H1 (cell line): ENCODE measurements around the gene CLN3. TPM values are rescaled to one million over a fixed set of nuclear protein-coding genes. Genes with fewer than 3 reads are reported as not detected.

Source experiments
- CTCF ChIA-PET: fragments of 300-600 bp; sonication (Branson Sonifier 250); formaldehyde crosslinking; loops from one replicate; lab custom pipeline; 2021; ENCODE audit not compliant: partially characterized antibody; lab: Charles Lee
- POLR2A ChIA-PET: fragments of 300-600 bp; sonication (Branson Sonifier 250); formaldehyde crosslinking; loops from one replicate; lab custom pipeline; 2021; ENCODE audit warnings: inconsistent platforms; ENCODE audit not compliant: partially characterized antibody; lab: Charles Lee
- DNase-seq, 2 experiments: peaks; one replicate each; pipeline versions ENCODE4 v3.0.0 to v3.0.0-alpha.2; 2010 to 2022; ENCODE audit warnings: low spot score in 2 of 2, low read depth in 1 of 2, mixed read lengths in 1 of 2
- FAIRE-seq: peaks from 2 replicates; lab custom pipeline; 2011; peaks lifted over from hg19 to GRCh38; lab: Jason Lieb, UNC
- H2AFZ ChIP-seq: 2 replicates; pipeline ENCODE4 v1.8.1; 2012; ENCODE audit warnings: low read length, inconsistent platforms
- H2AK5ac ChIP-seq: 2 replicates; pipeline ENCODE4 v1.6.1; 2013; ENCODE audit warnings: low read depth, low read length
- H2BK120ac ChIP-seq: replicated peaks from 2 replicates; pipeline ENCODE3; 2013; ENCODE audit warnings: low read depth, low read length, inconsistent platforms
- H2BK12ac ChIP-seq: 2 replicates; pipeline ENCODE4 v1.6.1; 2013; ENCODE audit warnings: low read depth, low read length
- H2BK15ac ChIP-seq: 2 replicates; pipeline ENCODE4 v1.6.1; 2013; ENCODE audit warnings: low read length
- H2BK20ac ChIP-seq: 2 replicates; pipeline ENCODE4 v1.6.1; 2013; ENCODE audit warnings: low read length
- H2BK5ac ChIP-seq: 2 replicates; pipeline ENCODE4 v1.6.1; 2013; ENCODE audit warnings: low read depth, low read length
- H3K14ac ChIP-seq: 2 replicates; pipeline ENCODE4 v1.6.1; 2013; ENCODE audit warnings: inconsistent platforms; ENCODE audit not compliant: insufficient read length
- H3K18ac ChIP-seq: 2 replicates; pipeline ENCODE4 v1.6.1; 2013; ENCODE audit warnings: low read length; ENCODE audit errors: extremely low read depth
- H3K23ac ChIP-seq: 2 replicates; pipeline ENCODE4 v1.6.1; 2013; ENCODE audit warnings: inconsistent platforms; ENCODE audit not compliant: insufficient read length
- H3K23me2 ChIP-seq: 2 replicates; pipeline ENCODE4 v1.6.1; 2013; ENCODE audit warnings: low read depth, low read length
- H3K27ac ChIP-seq: 2 replicates; pipeline ENCODE4 v1.6.1; 2011; ENCODE audit warnings: low read depth, low read length, inconsistent platforms
- H3K27me3 ChIP-seq, 4 experiments: replicated peaks in 1 of 4; 1 replicate in 1 of 4; 2 replicates in 3 of 4; pipeline versions ENCODE4 v1.6.1 to v1.8.1; 2011 to 2013; ENCODE audit warnings: low read length in 3 of 4, mild to moderate bottlenecking in 3 of 4, inconsistent platforms in 2 of 4, mixed read lengths in 2 of 4, moderate library complexity in 1 of 4; ENCODE audit not compliant: control insufficient read depth in 3 of 4, insufficient read depth in 3 of 4; ENCODE audit errors: extremely low read depth in 1 of 4
- H3K36me3 ChIP-seq, 4 experiments: 2 replicates each; pipeline versions ENCODE4 v1.6.1 to v1.8.1; 2011 to 2013; ENCODE audit warnings: mild to moderate bottlenecking in 4 of 4, low read length in 3 of 4, moderate library complexity in 2 of 4, control low read depth in 1 of 4, inconsistent platforms in 1 of 4; ENCODE audit not compliant: insufficient read depth in 4 of 4, control insufficient read depth in 2 of 4
- H3K4ac ChIP-seq: replicated peaks from 2 replicates; pipeline ENCODE3; 2013; ENCODE audit warnings: low read length, low read depth, mixed read lengths, inconsistent platforms; ENCODE audit not compliant: insufficient read length
- H3K4me1 ChIP-seq, 4 experiments: replicated peaks in 1 of 4; 1 replicate in 1 of 4; 2 replicates in 3 of 4; pipeline versions ENCODE4 v1.6.1 to v1.8.1; 2011 to 2013; ENCODE audit warnings: low read length in 3 of 4, inconsistent platforms in 2 of 4, mixed read lengths in 1 of 4; ENCODE audit not compliant: insufficient read depth in 4 of 4, control insufficient read depth in 3 of 4
- H3K4me2 ChIP-seq, 2 experiments: 2 replicates each; pipeline versions ENCODE4 v1.6.1 to v1.8.1; 2011 to 2013; ENCODE audit warnings: low read depth in 2 of 2, low read length in 2 of 2, control low read depth in 1 of 2, inconsistent platforms in 1 of 2, mild to moderate bottlenecking in 1 of 2; ENCODE audit not compliant: insufficient read depth in 1 of 2
- H3K4me3 ChIP-seq, 4 experiments: fragments of 200-600, 300-600 bp in 1 of 4; sonication (generic), shearing (Covaris generic), sonication (Bioruptor Twin) in 1 of 4; 2 replicates each; pipeline versions ENCODE4 v1.5.1 to v1.8.1; 2011 to 2016; ENCODE audit warnings: low read length in 4 of 4, low read depth in 3 of 4, control low read depth in 2 of 4, inconsistent platforms in 2 of 4, mild to moderate bottlenecking in 2 of 4, mixed read lengths in 1 of 4, moderate library complexity in 1 of 4; ENCODE audit not compliant: insufficient read depth in 2 of 4; ENCODE audit errors: extremely low read depth in 1 of 4
- H3K56ac ChIP-seq: replicated peaks from 2 replicates; pipeline ENCODE3; 2013; ENCODE audit warnings: low read depth, mild to moderate bottlenecking, mixed read lengths, low read length, inconsistent platforms; ENCODE audit not compliant: insufficient read length
- H3K79me1 ChIP-seq: 2 replicates; pipeline ENCODE4 v1.6.1; 2013; ENCODE audit warnings: low read depth, low read length, control low read depth
- H3K79me2 ChIP-seq, 2 experiments: 2 replicates each; pipeline versions ENCODE4 v1.6.1 to v1.8.1; 2012 to 2013; ENCODE audit warnings: low read length in 2 of 2, mild to moderate bottlenecking in 2 of 2, inconsistent platforms in 1 of 2; ENCODE audit not compliant: insufficient read depth in 2 of 2, control insufficient read depth in 1 of 2
- H3K9ac ChIP-seq, 4 experiments: replicated peaks in 1 of 4; 1 replicate in 1 of 4; 2 replicates in 3 of 4; pipeline versions ENCODE4 v1.6.1 to v1.8.1; 2011 to 2013; ENCODE audit warnings: low read depth in 3 of 4, low read length in 3 of 4, control low read depth in 2 of 4, mild to moderate bottlenecking in 2 of 4, moderate library complexity in 2 of 4, inconsistent platforms in 1 of 4; ENCODE audit errors: extremely low read depth in 1 of 4
- H3K9me3 ChIP-seq, 2 experiments: 2 replicates each; pipeline versions ENCODE4 v1.6.1 to v1.8.1; 2012 to 2013; ENCODE audit warnings: mild to moderate bottlenecking in 2 of 2, moderate library complexity in 2 of 2, control low read depth in 1 of 2, inconsistent platforms in 1 of 2, low read depth in 1 of 2, low read length in 1 of 2, mixed read lengths in 1 of 2; ENCODE audit not compliant: insufficient read depth in 2 of 2
- H4K20me1 ChIP-seq, 2 experiments: replicated peaks in 1 of 2; 2 replicates each; pipeline versions ENCODE3 to v1.8.1; 2011 to 2013; ENCODE audit warnings: inconsistent platforms in 2 of 2, low read length in 2 of 2, mild to moderate bottlenecking in 1 of 2; ENCODE audit not compliant: insufficient read depth in 2 of 2, control insufficient read depth in 1 of 2
- H4K5ac ChIP-seq: 2 replicates; pipeline ENCODE4 v1.6.1; 2013; ENCODE audit warnings: low read length, low read depth, mixed read lengths, inconsistent platforms; ENCODE audit not compliant: insufficient read length
- H4K8ac ChIP-seq: 2 replicates; pipeline ENCODE4 v1.8.0; 2013; ENCODE audit warnings: mild to moderate bottlenecking, moderate library complexity, low read length, inconsistent platforms; ENCODE audit not compliant: insufficient read depth; ENCODE audit errors: extremely low read depth
- H4K91ac ChIP-seq: replicated peaks from 2 replicates; pipeline ENCODE3; 2013; ENCODE audit warnings: low read length, mixed read lengths, inconsistent platforms; ENCODE audit not compliant: insufficient read length
- CBX5 ChIP-seq: fragments of 300-800, 300-1000 bp; sonication (generic); IDR thresholded peaks from 2 replicates; pipeline ENCODE4 v1.7.1; 2016; ENCODE audit warnings: antibody characterized with exemption, low read length, low read depth
- CHD2 ChIP-seq: IDR thresholded peaks from 2 replicates; pipeline ENCODE4 v1.6.1; 2012; ENCODE audit warnings: low read length, improper control_type of control experiment
- E2F6 ChIP-seq: IDR thresholded peaks from 2 replicates; pipeline ENCODE4 v1.6.1; 2012; ENCODE audit warnings: inconsistent platforms
- GTF2F1 ChIP-seq: IDR thresholded peaks from 2 replicates; pipeline ENCODE4 v1.6.1; 2012; ENCODE audit warnings: low read depth, low read length, improper control_type of control experiment, borderline replicate concordance
- KDM1A ChIP-seq: fragments of 200-600, 300-600 bp; sonication (generic); IDR thresholded peaks from 2 replicates; pipeline ENCODE4 v1.7.1; 2016; ENCODE audit warnings: mild to moderate bottlenecking, low read length, borderline replicate concordance
- POLR2AphosphoS5 ChIP-seq: IDR thresholded peaks from 2 replicates; pipeline ENCODE4 v1.6.1; 2011; ENCODE audit warnings: low read depth, low read length
- POU5F1 ChIP-seq: IDR thresholded peaks from 2 replicates; pipeline ENCODE4 v1.6.1; 2011; ENCODE audit warnings: low read depth, mild to moderate bottlenecking, low read length, moderate library complexity
- SAP30 ChIP-seq: fragments of 300-600 bp; sonication (generic); IDR thresholded peaks from 2 replicates; pipeline ENCODE4 v1.7.1; 2012; ENCODE audit warnings: low read length, moderate library complexity, mild to moderate bottlenecking, inconsistent platforms; ENCODE audit not compliant: insufficient read depth, insufficient replicate concordance
- SIX5 ChIP-seq: IDR thresholded peaks from 2 replicates; pipeline ENCODE4 v1.6.1; 2011; ENCODE audit warnings: mild to moderate bottlenecking, low read depth, low read length
- WGBS, 2 experiments: shearing (Covaris generic) in 1 of 2; methylation state at CpG; one replicate each; pipeline versions ENCODE4 v1.1.6 to v1.1.7; 2013 to 2015; ENCODE audit warnings: low lambda C conversion rate in 2 of 2, mixed read lengths in 2 of 2, inconsistent platforms in 1 of 2, low coverage in 1 of 2, missing lambda C conversion rate in 1 of 2; ENCODE audit not compliant: insufficient replicate concordance in 2 of 2, insufficient coverage in 1 of 2, insufficient read length in 1 of 2; ENCODE audit errors: extremely low coverage in 1 of 2, missing lambda C conversion rate in 1 of 2; 5-methylcytosine and 5-hydroxymethylcytosine counted together
- polyA plus RNA-seq, 7 experiments: library from polyadenylated mRNA; depleted of rRNA in 3 of 7; stranded (reverse) in 5 of 7; unstranded in 2 of 7; fragments of >200 nt in 5 of 7; fragments of 200-250 nt in 2 of 7; gene quantifications; 1 replicate in 5 of 7; 2 replicates in 1 of 7; 4 replicates in 1 of 7; pipeline versions ENCODE4 v1.2.1 to v1.2.3, GENCODE V29; 2011 to 2013; ENCODE audit warnings: missing spikeins in 2 of 7, mixed read lengths in 2 of 7
- total RNA-seq: library from RNA; stranded (reverse); fragmentation: NEBNext Ultra II Directional; extraction: Animal tissue kit (Norgen Biotek cat#: 25700); gene quantifications from 2 replicates; pipeline ENCODE4 v1.2.1, GENCODE V29; 2021

The CLN3 gene
- total and polyA plus RNA-seq, 2 of the 8 experiments (the other 6 are each of a cell fraction or from before 2014, with no cell fraction given) = 22.9 to 44.3 TPM

GRCh38 chr16:28473714-28474265 is 18.1 kb downstream of the CLN3 start:
- H3K9me3 ChIP-seq = no peaks in the 10 kb centered on the region
- no peak overlapping the region for H3K4ac ChIP-seq
- DNase-seq = no peak
- H4K20me1 ChIP-seq = peaks cover 0 to 3% of the 10 kb centered on the region in 2 experiments
- no peak overlapping the region for H3K9ac ChIP-seq
- H3K18ac ChIP-seq = no peak overlapping the region
- no peak overlapping the region for H3K56ac ChIP-seq
- no peaks in the 10 kb centered on the region for H3K27me3 ChIP-seq
- H3K79me1 ChIP-seq = no peaks in the 10 kb centered on the region
- no peak overlapping the region for H2AK5ac ChIP-seq
- H3K4me1 ChIP-seq = no peaks in the 10 kb centered on the region
- no peaks in the 10 kb centered on the region for H3K79me2 ChIP-seq
- 0 out of 8 replicates have a peak, but pooled peaks cover 0 to 5% (median 0%) of the 10 kb centered on the region in 4 experiments for H3K36me3 ChIP-seq
- TF ChIP-seq SIX5 = no peak
- TF ChIP-seq CHD2 = no peak
- TF ChIP-seq POLR2AphosphoS5 = no peak
- TF ChIP-seq CBX5 = no peak
- TF ChIP-seq GTF2F1 = no peak
- TF ChIP-seq POU5F1 = no peak
- no peak for TF ChIP-seq KDM1A
- no peak for TF ChIP-seq E2F6
- TF ChIP-seq SAP30 = no peak
- TF ChIP-seq, all 59 proteins: peak for 0
- Histone ChIP-seq H2BK120ac (no peak overlapping the region), H4K5ac (no peak overlapping the region), H3K4me2 (no peak overlapping the region), H4K91ac (no peak overlapping the region), H2BK5ac (no peak overlapping the region), H3K14ac (no peak overlapping the region), H4K8ac (no peak overlapping the region), H3K23ac (no peak overlapping the region), H3K27ac (no peak overlapping the region), H2BK20ac (no peak overlapping the region), H2BK15ac (no peak overlapping the region), H2AFZ (no peak overlapping the region), H2BK12ac (no peak overlapping the region), H3K23me2 (no peaks in the 10 kb centered on the region), H3K4me3 (no peak overlapping the region)
- WGBS, 2 experiments = 92% methylated on average over 8 of the region's 8 CpGs; no CpG with 5 or more reads in 1 of the 2 experiments
- no peak for FAIRE-seq
- ChIA-PET CTCF (interaction anchor here (0.6 kb wide), 1 partner anchor 481 kb away, joined by 3 read pairs; no protein-coding TSS in a partner anchor), POLR2A (no interaction called here)
